Thyroid gland (tissue), 4 donors: ENCODE data around the gene ELL. TPM values are rescaled to one million over a fixed set of nuclear protein-coding genes. Genes with fewer than 3 reads are reported as not detected.

Source experiments
- DNase-seq, 2 donors: peaks; one replicate each; pipeline ENCODE4 v3.0.0-alpha.2; 2019
- H3K27ac ChIP-seq, 3 donors: fragments of 200-600 bp; sonication (generic); 1 replicate in 2 of 3; 2 replicates in 1 of 3; pipeline ENCODE4 v1.5.1; 2016 to 2019; ENCODE audit warnings: mild to moderate bottlenecking in 1 of 3, moderate library complexity in 1 of 3
- H3K27me3 ChIP-seq: fragments of 200-600 bp; sonication (generic); one replicate; pipeline ENCODE4 v1.5.1; 2019
- H3K36me3 ChIP-seq, 2 donors: fragments of 200-600 bp; sonication (generic); one replicate each; pipeline ENCODE4 v1.5.1; 2016 to 2019
- H3K4me1 ChIP-seq, 2 donors: fragments of 200-600 bp; sonication (generic); one replicate each; pipeline ENCODE4 v1.5.1; 2017 to 2019
- H3K4me3 ChIP-seq, 3 donors: fragments of 200-600 bp; sonication (generic); replicated peaks in 1 of 3; 1 replicate in 2 of 3; 2 replicates in 1 of 3; pipeline ENCODE4 v1.5.1; 2016; ENCODE audit warnings: mild to moderate bottlenecking in 1 of 3
- H3K9me3 ChIP-seq: fragments of 200-600 bp; sonication (generic); one replicate; pipeline ENCODE4 v1.5.1; 2017
- CTCF ChIP-seq, 6 experiments: fragments of 200-600 bp in 3 of 6; fragments of 450-650 bp in 3 of 6; sonication (generic) in 3 of 6; IDR thresholded peaks; one replicate each; pipeline ENCODE4 v1.5.1; 2016 to 2019; ENCODE audit warnings: antibody characterized with exemption in 6 of 6, mild to moderate bottlenecking in 2 of 6, inconsistent platforms in 1 of 6, moderate library complexity in 1 of 6
- POLR2A ChIP-seq, 2 donors: fragments of 450-650 bp; IDR thresholded peaks; one replicate each; pipeline ENCODE4 v1.6.1; 2017; ENCODE audit warnings: antibody characterized with exemption in 2 of 2, mild to moderate bottlenecking in 2 of 2, moderate library complexity in 1 of 2
- WGBS, 2 donors: methylation state at CpG; one replicate each; pipeline ENCODE4 v1.1.5; 2017; 5-methylcytosine and 5-hydroxymethylcytosine counted together
- intact Hi-C: fragments of 100-400 bp; cut with DNase I; formaldehyde crosslinking; loops from one replicate; pipeline ENCODE4 v1.15.1; 2023
- total RNA-seq, 4 donors: library from RNA; depleted of rRNA; stranded (reverse); fragments of >200 nt; gene quantifications; one replicate each; pipeline ENCODE4 v1.2.3, GENCODE V29; 2016

Gene ELL
- total RNA-seq, 4 donors from 2014 or later, result 10.8 to 31.0 (median 11.5) TPM

DNA sequence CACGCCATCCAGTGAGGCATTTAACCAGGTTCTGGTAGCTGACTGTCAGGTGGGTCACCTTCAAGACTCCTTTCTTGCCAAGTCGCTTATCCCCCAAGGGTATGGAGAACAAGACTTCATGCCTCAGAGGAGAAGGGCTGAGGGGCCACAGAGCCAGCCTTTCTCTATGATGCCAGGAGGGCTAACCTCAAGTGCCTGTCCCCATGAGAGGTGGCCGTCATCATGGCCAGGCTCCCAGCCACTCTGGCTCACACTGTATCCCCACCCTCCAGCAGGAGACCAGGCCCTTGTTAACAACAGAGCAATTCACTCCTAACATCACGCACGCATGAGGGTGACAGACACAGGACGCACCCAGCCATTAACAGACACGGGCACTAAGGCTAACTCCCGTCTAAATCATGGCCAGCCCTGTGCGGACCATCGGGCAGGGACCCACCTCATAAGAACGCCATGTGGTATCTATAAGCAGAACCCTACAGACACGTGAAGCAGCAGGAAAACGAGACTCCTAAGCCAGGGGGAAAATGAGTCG lies 45.3 kb downstream of the ELL start:
- no peak for TF ChIP-seq CTCF (IDR thresholded peaks at IDR 0.05)
- TF ChIP-seq POLR2A (IDR thresholded peaks at IDR 0.05), result no peak
- 90 to 92% methylated on average over 13 to 14 of the region's 14 CpGs for WGBS, 2 donors
- no peak for DNase-seq
- Histone ChIP-seq H3K36me3 (no peaks in the 10 kb centered on the region), H3K27ac (no peak overlapping the region), H3K9me3 (no peaks in the 10 kb centered on the region), H3K27me3 (no peaks in the 10 kb centered on the region), H3K4me1 (peaks cover 16 to 36% of the 10 kb centered on the region in 2 donors), H3K4me3 (no peak overlapping the region)
- intact Hi-C loops, result no loop called here

DNA sequence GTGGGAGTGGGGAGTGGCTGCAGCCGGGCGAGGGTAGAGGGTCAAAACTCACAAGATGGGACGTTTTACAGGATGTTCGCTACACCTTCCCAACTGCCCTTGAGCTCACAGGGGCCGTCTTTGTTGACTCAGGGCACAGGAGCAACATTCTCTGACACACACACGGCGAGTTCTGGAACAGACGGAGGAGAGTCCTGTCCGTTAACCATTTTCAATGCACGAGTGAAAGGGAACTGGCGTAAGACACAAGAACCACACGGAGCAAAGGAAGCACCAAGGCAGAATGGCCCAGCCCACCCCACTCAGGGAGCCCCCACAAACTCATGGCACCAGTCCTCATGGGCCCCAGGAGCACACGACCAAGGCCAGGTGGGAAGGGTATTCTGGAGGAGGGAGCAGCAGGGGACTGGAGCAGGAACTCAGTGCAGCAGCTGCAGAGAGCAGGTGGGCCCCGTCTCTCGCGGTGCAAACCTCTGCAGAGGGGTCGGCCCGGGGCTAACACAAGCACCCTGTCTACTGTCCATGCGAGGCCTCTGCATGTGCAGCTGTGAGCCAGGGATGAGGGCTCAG lies 46.0 kb downstream of the ELL start:
- no peak for TF ChIP-seq POLR2A (IDR thresholded peaks at IDR 0.05)
- intact Hi-C loops, result no loop called here
- Histone ChIP-seq H3K27ac (no peak overlapping the region), H3K4me3 (no peak overlapping the region), H3K36me3 (peaks cover 0 to 7% of the 10 kb centered on the region in 2 donors), H3K27me3 (no peaks in the 10 kb centered on the region), H3K4me1 (peaks cover 16 to 30% of the 10 kb centered on the region in 2 donors), H3K9me3 (no peaks in the 10 kb centered on the region)
- WGBS, 2 donors, result 81 to 89% methylated on average over 16 to 19 of the region's 19 CpGs
- no peak for DNase-seq

DNA sequence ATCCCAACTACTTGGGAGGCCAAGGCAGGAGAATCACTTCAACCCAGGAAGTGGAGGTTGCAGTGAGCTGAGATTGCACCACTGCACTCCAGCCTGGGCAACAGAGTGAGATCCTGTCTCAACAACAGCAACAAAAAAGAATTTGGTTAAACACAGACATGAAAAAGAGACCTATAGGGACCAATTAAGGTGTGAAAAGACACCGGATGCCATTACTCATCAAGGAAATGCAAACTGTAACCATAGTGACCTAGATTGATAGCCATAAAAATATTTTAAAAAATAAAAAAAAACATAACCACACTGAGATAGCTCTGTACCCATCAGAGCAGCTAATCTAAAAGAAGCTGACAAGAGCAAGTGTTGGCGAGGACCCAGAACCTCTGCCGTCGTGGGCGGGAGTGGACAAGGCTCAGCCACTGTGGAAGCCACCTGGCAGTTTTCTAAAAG lies 46.8 kb downstream of the ELL start:
- Histone ChIP-seq H3K36me3 (peaks cover 0 to 8% of the 10 kb centered on the region in 2 donors), H3K4me3 (no peak overlapping the region), H3K4me1 (peaks cover 9 to 28% of the 10 kb centered on the region in 2 donors), H3K9me3 (no peaks in the 10 kb centered on the region), H3K27me3 (no peaks in the 10 kb centered on the region), H3K27ac (no peak overlapping the region)
- TF ChIP-seq CTCF (IDR thresholded peaks at IDR 0.05) (no peak), POLR2A (IDR thresholded peaks at IDR 0.05) (no peak)
- WGBS, 2 donors, result 78 to 80% methylated on average over 5 of the region's 5 CpGs
- no peak for DNase-seq
- intact Hi-C loops, result no loop called here

DNA sequence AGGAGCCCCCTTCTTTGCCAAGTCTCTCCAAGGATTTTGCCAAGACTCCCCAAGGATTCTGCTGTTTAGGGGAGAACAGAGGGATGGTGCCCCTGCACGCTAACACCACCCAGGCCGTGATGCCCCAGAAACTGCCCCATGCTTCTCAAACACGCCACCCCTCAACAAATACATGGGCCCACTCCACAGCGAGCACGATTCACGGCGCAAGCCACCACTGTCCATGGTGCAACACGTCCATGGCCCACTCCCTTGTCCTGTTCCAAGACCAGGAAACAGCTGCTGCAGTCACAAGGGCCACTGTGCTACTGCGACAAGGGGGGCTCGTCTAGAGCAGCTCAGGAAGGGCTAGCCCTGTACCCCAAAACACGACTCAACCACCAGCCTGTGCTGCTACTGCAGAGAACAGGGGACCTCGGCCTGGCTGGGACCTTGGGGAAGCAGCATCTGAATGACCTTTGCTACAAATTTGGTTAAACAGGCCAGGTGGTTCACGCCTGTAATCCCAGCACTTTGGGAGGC lies 47.4 kb downstream of the ELL start:
- H3K27ac ChIP-seq, result no peak overlapping the region
- 87 to 91% methylated on average over 10 to 13 of the region's 13 CpGs for whole genome bisulfite sequencing, 2 donors
- intact Hi-C loops, result no loop called here
- H3K27me3 ChIP-seq, result no peaks in the 10 kb centered on the region
- H3K36me3 ChIP-seq, result peaks cover 0 to 8% of the 10 kb centered on the region in 2 donors
- TF ChIP-seq POLR2A (IDR thresholded peaks at IDR 0.05) (no peak), CTCF (IDR thresholded peaks at IDR 0.05) (no peak)
- H3K4me3 ChIP-seq, result no peak overlapping the region
- DNase-seq, result no peak
- peaks cover 3 to 28% of the 10 kb centered on the region in 2 donors for H3K4me1 ChIP-seq
- H3K9me3 ChIP-seq, result no peaks in the 10 kb centered on the region

DNA sequence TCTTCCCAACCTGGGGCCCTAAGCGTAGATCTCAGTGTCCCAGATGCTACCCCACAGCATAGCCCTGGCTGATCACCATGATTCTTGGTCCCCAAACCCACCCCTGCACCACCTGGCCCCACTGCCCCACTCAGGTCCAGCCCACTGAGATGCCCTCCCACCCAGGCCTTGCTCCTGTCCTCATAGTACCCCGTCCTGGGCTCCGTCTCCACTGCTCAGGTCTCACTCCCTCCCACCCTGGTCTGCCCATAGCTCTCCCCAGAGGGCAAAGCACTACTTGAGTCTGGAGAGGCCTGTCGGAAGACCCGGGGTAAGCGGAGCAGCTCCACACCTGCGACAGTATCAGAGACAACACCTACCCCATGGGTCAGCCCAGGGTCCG lies 48.2 kb downstream of the ELL start:
- no peaks in the 10 kb centered on the region for H3K9me3 ChIP-seq
- peaks cover 0 to 8% of the 10 kb centered on the region in 2 donors for H3K36me3 ChIP-seq
- intact Hi-C loops, result no loop called here
- no peak overlapping the region for H3K4me3 ChIP-seq
- TF ChIP-seq CTCF (IDR thresholded peaks at IDR 0.05), result no peak
- TF ChIP-seq POLR2A (IDR thresholded peaks at IDR 0.05), result no peak
- no peak overlapping the region for H3K27ac ChIP-seq
- 85 to 92% methylated on average over 8 of the region's 8 CpGs for WGBS, 2 donors
- H3K27me3 ChIP-seq, result no peaks in the 10 kb centered on the region
- DNase-seq, result no peak
- H3K4me1 ChIP-seq, result peaks cover 0 to 22% of the 10 kb centered on the region in 2 donors
